MM.1S (cell line): ENCODE data around the gene PKD1.

Experiments
- DNase-seq: peaks from one replicate; pipeline ENCODE4 v3.0.0-alpha.2; 2015
- H2AFZ ChIP-seq: fragments of 300-600 bp; sonication (generic); 2 replicates; pipeline ENCODE4 v1.6.0; 2016; ENCODE audit warnings: antibody characterized with exemption, low read length
- H3F3A ChIP-seq: fragments of 300-600 bp; sonication (generic); 2 replicates; pipeline ENCODE4 v1.6.1; 2016; ENCODE audit warnings: mild to moderate bottlenecking, antibody characterized with exemption, low read length, moderate library complexity, mixed read lengths; ENCODE audit not compliant: insufficient read depth
- H3K27ac ChIP-seq: fragments of 300-600 bp; sonication (generic); 2 replicates; pipeline ENCODE4 v1.5.1; 2016; ENCODE audit warnings: mild to moderate bottlenecking, low read length
- H3K27me3 ChIP-seq: fragments of 300-600 bp; sonication (generic); replicated peaks from 2 replicates; pipeline ENCODE4 v1.6.0; 2016; ENCODE audit warnings: low read length; ENCODE audit not compliant: insufficient read depth
- H3K36me3 ChIP-seq: fragments of 300-600 bp; sonication (generic); replicated peaks from 2 replicates; pipeline ENCODE4 v1.6.1; 2016; ENCODE audit warnings: mild to moderate bottlenecking, low read length, mixed read lengths; ENCODE audit not compliant: insufficient read depth
- H3K4me1 ChIP-seq: fragments of 300-600 bp; sonication (generic); 2 replicates; pipeline ENCODE4 v1.6.1; 2016; ENCODE audit warnings: low read length, mixed read lengths
- H3K4me2 ChIP-seq: fragments of 300-600 bp; sonication (generic); 2 replicates; pipeline ENCODE4 v1.6.0; 2016; ENCODE audit warnings: low read depth, low read length
- H3K4me3 ChIP-seq: fragments of 300-600 bp; sonication (generic); 2 replicates; pipeline ENCODE4 v1.5.1; 2016; ENCODE audit warnings: low read length, mixed read lengths
- H3K79me2 ChIP-seq: fragments of 300-600 bp; sonication (generic); 2 replicates; pipeline ENCODE4 v1.6.1; 2016; ENCODE audit warnings: mixed run types, low read length, mixed read lengths
- H3K9ac ChIP-seq: fragments of 300-600 bp; sonication (generic); 2 replicates; pipeline ENCODE4 v1.6.1; 2016; ENCODE audit warnings: low read length, mixed read lengths
- H3K9me2 ChIP-seq: fragments of 300-600 bp; sonication (generic); replicated peaks from 2 replicates; pipeline ENCODE4 v1.6.1; 2016; ENCODE audit warnings: mild to moderate bottlenecking, low read length, mixed read lengths; ENCODE audit not compliant: insufficient read depth
- H3K9me3 ChIP-seq: fragments of 300-600 bp; sonication (generic); replicated peaks from 2 replicates; pipeline ENCODE4 v1.6.1; 2016; ENCODE audit warnings: mild to moderate bottlenecking, low read length, mixed read lengths; ENCODE audit not compliant: insufficient read depth
- H4K20me1 ChIP-seq: fragments of 300-600 bp; sonication (generic); 2 replicates; pipeline ENCODE4 v1.6.1; 2016; ENCODE audit warnings: mild to moderate bottlenecking, low read length, moderate library complexity, mixed read lengths; ENCODE audit not compliant: insufficient read depth
- EZH2 ChIP-seq: fragments of 300-600 bp; sonication (generic); optimal IDR thresholded peaks from 2 replicates; pipeline ENCODE3; 2017; ENCODE audit warnings: low read depth, mild to moderate bottlenecking, antibody characterized with exemption, low read length, mixed read lengths
- EZH2phosphoT487 ChIP-seq: fragments of 300-600 bp; sonication (generic); IDR thresholded peaks from 2 replicates; pipeline ENCODE4 v1.6.1; 2018; ENCODE audit warnings: antibody characterized with exemption, low read length
- TF ChIP-seq, protein P1 (sequence below): fragments of 300-600 bp; sonication (generic); IDR thresholded peaks from 2 replicates; pipeline ENCODE4 v1.5.1; 2016; ENCODE audit warnings: antibody characterized with exemption, low read length, mixed read lengths

PKD1 gene

DNA sequence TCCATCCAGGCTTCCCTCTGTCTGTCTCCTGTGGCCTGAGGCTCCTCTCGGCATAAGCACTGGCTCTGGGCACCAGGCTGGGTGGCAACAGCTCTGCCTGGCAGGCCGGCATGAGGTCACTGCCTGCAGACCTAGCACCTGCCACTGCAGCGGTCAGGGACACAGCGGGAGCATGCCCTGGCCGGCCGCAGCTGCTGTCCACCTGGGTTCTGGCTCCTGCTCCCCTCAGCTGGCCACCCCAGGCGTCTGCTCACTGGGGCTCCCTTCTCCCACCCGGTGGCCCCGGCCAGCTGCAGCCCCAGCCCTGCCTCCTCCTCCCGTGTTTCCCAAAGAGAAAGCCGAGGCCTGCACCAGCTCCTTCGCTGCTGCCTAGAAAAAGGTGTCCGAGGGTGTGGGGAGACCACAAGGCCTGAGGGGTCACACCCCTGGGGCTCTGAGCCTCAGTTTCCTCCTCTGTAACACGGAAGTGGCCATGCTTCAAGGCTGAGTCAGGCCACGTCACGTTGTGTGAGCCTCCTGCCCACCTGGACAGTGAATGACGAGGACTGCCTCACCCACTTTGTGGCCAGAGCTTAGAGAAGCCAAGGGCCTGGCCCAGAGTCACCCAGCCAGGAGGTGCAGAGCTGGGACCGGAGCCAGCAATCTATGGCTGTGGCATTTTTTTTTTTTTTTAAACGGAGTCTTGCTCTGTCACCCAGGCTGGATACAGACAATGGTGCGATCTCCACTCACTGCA, 94.7 kb downstream of the PKD1 start:
- no peak overlapping the region for H2AFZ ChIP-seq
- no peak overlapping the region for H3K27ac ChIP-seq
- H3K36me3 ChIP-seq, result no peaks in the 10 kb centered on the region
- no peak overlapping the region for H3K4me2 ChIP-seq
- peaks cover 9% of the 10 kb centered on the region; the same call in 1 of the 2 replicates for H3K27me3 ChIP-seq
- TF ChIP-seq EZH2phosphoT487, result no peak
- TF ChIP-seq EZH2, result no peak
- TF ChIP-seq, protein P1, sequence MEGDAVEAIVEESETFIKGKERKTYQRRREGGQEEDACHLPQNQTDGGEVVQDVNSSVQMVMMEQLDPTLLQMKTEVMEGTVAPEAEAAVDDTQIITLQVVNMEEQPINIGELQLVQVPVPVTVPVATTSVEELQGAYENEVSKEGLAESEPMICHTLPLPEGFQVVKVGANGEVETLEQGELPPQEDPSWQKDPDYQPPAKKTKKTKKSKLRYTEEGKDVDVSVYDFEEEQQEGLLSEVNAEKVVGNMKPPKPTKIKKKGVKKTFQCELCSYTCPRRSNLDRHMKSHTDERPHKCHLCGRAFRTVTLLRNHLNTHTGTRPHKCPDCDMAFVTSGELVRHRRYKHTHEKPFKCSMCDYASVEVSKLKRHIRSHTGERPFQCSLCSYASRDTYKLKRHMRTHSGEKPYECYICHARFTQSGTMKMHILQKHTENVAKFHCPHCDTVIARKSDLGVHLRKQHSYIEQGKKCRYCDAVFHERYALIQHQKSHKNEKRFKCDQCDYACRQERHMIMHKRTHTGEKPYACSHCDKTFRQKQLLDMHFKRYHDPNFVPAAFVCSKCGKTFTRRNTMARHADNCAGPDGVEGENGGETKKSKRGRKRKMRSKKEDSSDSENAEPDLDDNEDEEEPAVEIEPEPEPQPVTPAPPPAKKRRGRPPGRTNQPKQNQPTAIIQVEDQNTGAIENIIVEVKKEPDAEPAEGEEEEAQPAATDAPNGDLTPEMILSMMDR, result no peak
- H3K9ac ChIP-seq, result no peak overlapping the region
- no peak overlapping the region for H3K4me3 ChIP-seq
- H3K9me3 ChIP-seq, result no peaks in the 10 kb centered on the region
- no peaks in the 10 kb centered on the region for H4K20me1 ChIP-seq
- H3K79me2 ChIP-seq, result no peaks in the 10 kb centered on the region
- DNase-seq, result no peak
- no peaks in the 10 kb centered on the region for H3K4me1 ChIP-seq
- no peaks in the 10 kb centered on the region for H3K9me2 ChIP-seq
- no peaks in the 10 kb centered on the region for H3F3A ChIP-seq

DNA sequence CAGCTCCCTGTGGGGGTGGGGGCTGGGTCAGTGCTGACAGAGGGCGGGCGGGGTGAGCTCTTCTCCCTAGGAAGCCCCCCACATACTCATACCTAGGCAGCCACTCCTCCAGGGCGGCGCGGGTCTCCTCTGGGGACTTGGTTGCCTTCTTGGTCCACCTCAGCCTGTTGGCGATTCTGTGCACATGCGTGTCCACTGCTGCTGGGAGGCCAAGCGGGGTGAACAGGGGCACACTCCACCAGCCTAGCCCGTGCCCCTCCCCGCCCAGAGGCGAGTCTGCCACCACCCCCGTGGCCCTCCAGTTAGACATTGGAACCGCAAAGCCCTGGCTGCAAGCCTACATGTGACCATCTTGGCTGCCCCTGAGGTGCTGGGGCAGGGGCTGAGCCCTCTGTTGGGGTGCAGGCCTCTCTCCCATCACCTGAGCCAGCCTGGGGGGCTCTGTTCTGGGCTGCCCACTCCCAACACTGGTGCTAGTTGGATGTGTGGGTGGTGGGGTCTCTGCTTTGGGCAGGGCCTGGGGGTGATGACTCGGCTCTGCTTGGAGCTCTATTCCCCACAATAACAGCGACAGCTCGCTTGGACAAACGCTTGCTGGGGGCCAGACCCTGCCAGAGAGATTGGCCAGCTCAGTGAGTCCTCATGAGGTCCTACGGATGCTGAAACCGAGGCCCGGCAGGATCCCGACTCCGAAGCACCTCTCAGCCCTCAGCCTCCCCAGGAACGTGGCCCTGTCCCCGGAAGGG, 95.5 kb downstream of the PKD1 start:
- H3K4me3 ChIP-seq, result no peak overlapping the region
- no peaks in the 10 kb centered on the region for H4K20me1 ChIP-seq
- no peak overlapping the region for H3K9ac ChIP-seq
- H3K4me2 ChIP-seq, result no peak overlapping the region
- no peaks in the 10 kb centered on the region for H3K36me3 ChIP-seq
- DNase-seq, result no peak
- no peaks in the 10 kb centered on the region for H3K9me3 ChIP-seq
- H3K27ac ChIP-seq, result no peak overlapping the region
- TF ChIP-seq, protein P1, result no peak
- no peak for TF ChIP-seq EZH2phosphoT487
- no peak for TF ChIP-seq EZH2
- no peaks in the 10 kb centered on the region for H3K79me2 ChIP-seq
- no peaks in the 10 kb centered on the region for H3K9me2 ChIP-seq
- H3F3A ChIP-seq, result no peaks in the 10 kb centered on the region
- H3K4me1 ChIP-seq, result no peaks in the 10 kb centered on the region
- H2AFZ ChIP-seq, result no peak overlapping the region
- H3K27me3 ChIP-seq, result peaks cover 14% of the 10 kb centered on the region

DNA sequence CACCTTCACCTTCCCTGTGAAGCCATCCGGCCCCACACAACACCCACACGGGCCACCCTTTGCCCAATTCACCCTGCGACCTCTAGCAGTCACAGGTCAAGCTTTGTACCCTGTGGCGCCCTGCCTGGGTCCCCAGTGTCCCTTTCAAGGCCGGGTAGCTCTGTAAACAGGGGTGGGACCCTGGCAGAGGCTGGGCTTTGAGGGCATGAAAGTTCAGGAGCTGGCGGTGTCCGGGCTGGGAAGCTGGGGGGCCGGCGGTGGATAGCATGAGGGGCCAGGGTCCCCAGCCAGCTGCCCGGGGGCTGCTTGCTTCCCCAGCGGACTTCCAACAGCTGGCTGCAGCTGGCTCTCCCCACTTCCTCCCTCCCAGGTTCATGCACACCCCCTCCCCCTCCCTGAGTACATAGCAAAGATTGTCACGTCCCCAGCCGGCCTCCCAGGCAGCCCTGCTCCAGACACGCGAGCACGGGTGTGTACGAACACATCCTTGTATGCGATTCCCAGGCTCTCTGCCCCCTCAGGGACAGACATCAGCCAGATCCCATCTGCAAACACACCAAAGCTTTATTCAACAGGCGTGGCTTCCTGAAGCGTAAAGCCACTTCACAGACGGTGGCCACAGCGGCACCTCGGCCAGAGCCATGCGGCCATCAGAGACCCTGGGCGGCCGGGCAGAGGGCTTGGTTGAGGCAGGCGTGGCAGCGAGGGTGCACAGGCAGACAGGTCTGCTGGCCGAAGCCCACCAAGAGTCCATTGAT, 96.2 kb downstream of the PKD1 start:
- Histone ChIP-seq H3K9me3 (no peaks in the 10 kb centered on the region), H3K27me3 (peaks cover 21% of the 10 kb centered on the region), H3K79me2 (no peaks in the 10 kb centered on the region), H3K36me3 (no peaks in the 10 kb centered on the region), H3K9me2 (no peaks in the 10 kb centered on the region), H3K4me2 (no peak overlapping the region), H3K4me3 (no peak overlapping the region), H3K9ac (no peak overlapping the region), H4K20me1 (no peaks in the 10 kb centered on the region), H3K4me1 (no peaks in the 10 kb centered on the region), H3K27ac (no peak overlapping the region), H2AFZ (no peak overlapping the region), H3F3A (no peaks in the 10 kb centered on the region)
- no peak for DNase-seq
- TF ChIP-seq EZH2phosphoT487, result no peak
- no peak for TF ChIP-seq EZH2
- TF ChIP-seq, protein P1, result no peak
